ENCODE measurements around the gene SCNN1B. TPM values are rescaled to one million over a fixed set of nuclear protein-coding genes. Genes with fewer than 3 reads are reported as not detected.

Gene SCNN1B
- total RNA-seq, 1 experiment from 2014 or later = not detected

GRCh38 chr16:23410176-23410575 is 108.1 kb downstream of the SCNN1B start:
- no peak overlapping the region for H3K4me3 ChIP-seq (ENCODE audit: low read depth, low read length)
- Mint-ChIP-seq H3K4me3 (ENCODE audit: unreplicated experiment) (no peak overlapping the region), H3K9me3 (ENCODE audit: unreplicated experiment) (no peaks in the 10 kb centered on the region), H3K4me1 (ENCODE audit: low read depth, unreplicated experiment) (no peaks in the 10 kb centered on the region), H3K27me3 (ENCODE audit: insufficient read depth, unreplicated experiment) (no peaks in the 10 kb centered on the region), H3K36me3 (ENCODE audit: insufficient read depth, unreplicated experiment) (no peaks in the 10 kb centered on the region), H3K27ac (ENCODE audit: unreplicated experiment) (no peak overlapping the region)
- intact Hi-C loops (cut with micrococcal nuclease; ENCODE audit: unreplicated experiment) = no loop called here
- TF ChIP-seq CTCF (IDR thresholded peaks at IDR 0.05; ENCODE audit: insufficient read depth in 1 of 2, low read depth in 1 of 2, low read length in 1 of 2, severe bottlenecking in 1 of 2, unreplicated experiment in 1 of 2) = no peak
- ChIA-PET POLR2A (no interaction called here), CTCF (interaction anchor here (0.5 kb wide), 1 partner anchor 36 kb away, joined by 8 read pairs; no protein-coding TSS in a partner anchor)
- BruUV-seq (replicated peaks) = no TSS peak
- H3K36me3 ChIP-seq (ENCODE audit: control insufficient read depth, insufficient read depth, low read length) = no peaks in the 10 kb centered on the region
- H3K9me3 ChIP-seq = no peaks in the 10 kb centered on the region
- no peaks in the 10 kb centered on the region for H3K4me1 ChIP-seq
- no peak for DNase-seq
- H3K27me3 ChIP-seq (replicated peaks; ENCODE audit: control insufficient read depth, insufficient read depth, low read length) = no peaks in the 10 kb centered on the region

- no peak for TF ChIP-seq CTCF (IDR thresholded peaks at IDR 0.05; ENCODE audit: insufficient read depth in 1 of 2, low read depth in 1 of 2, low read length in 1 of 2, severe bottlenecking in 1 of 2, unreplicated experiment in 1 of 2)
- intact Hi-C loops (cut with micrococcal nuclease; ENCODE audit: unreplicated experiment) = no loop called here
- no peak overlapping the region for H3K27ac Mint-ChIP-seq (ENCODE audit: unreplicated experiment)
- no peaks in the 10 kb centered on the region for H3K27me3 Mint-ChIP-seq (ENCODE audit: insufficient read depth, unreplicated experiment)
- BruUV-seq (replicated peaks) = no TSS peak
- DNase-seq = no peak
- no peak overlapping the region for H3K4me3 ChIP-seq (ENCODE audit: low read depth, low read length)
- POLR2A ChIA-PET = no interaction called here
- no peaks in the 10 kb centered on the region for H3K9me3 Mint-ChIP-seq (ENCODE audit: unreplicated experiment)
- peaks cover 2% of the 10 kb centered on the region; the same call in 1 of the 2 replicates for H3K36me3 ChIP-seq (ENCODE audit: control insufficient read depth, insufficient read depth, low read length)
- H3K4me3 Mint-ChIP-seq (ENCODE audit: unreplicated experiment) = no peak overlapping the region
- H3K4me1 ChIP-seq = no peaks in the 10 kb centered on the region
- CTCF ChIA-PET = no interaction called here
- no peaks in the 10 kb centered on the region for H3K4me1 Mint-ChIP-seq (ENCODE audit: low read depth, unreplicated experiment)
- no peaks in the 10 kb centered on the region for H3K27me3 ChIP-seq (replicated peaks; ENCODE audit: control insufficient read depth, insufficient read depth, low read length)
- no peaks in the 10 kb centered on the region for H3K9me3 ChIP-seq
- no peaks in the 10 kb centered on the region for H3K36me3 Mint-ChIP-seq (ENCODE audit: insufficient read depth, unreplicated experiment)
Observed at GRCh38 chr16:23414731-23415130, 112.6 kb downstream of the SCNN1B start.

- ChIA-PET POLR2A (no interaction called here), CTCF (no interaction called here)
- no peak overlapping the region for H3K4me3 ChIP-seq (ENCODE audit: low read depth, low read length)
- BruUV-seq (replicated peaks) = no TSS peak
- no peaks in the 10 kb centered on the region for H3K4me1 ChIP-seq
- intact Hi-C loops (cut with micrococcal nuclease; ENCODE audit: unreplicated experiment) = no loop called here
- H3K36me3 ChIP-seq (ENCODE audit: control insufficient read depth, insufficient read depth, low read length) = peaks cover 2% of the 10 kb centered on the region; the same call in 1 of the 2 replicates
- H3K36me3 Mint-ChIP-seq (ENCODE audit: insufficient read depth, unreplicated experiment) = no peaks in the 10 kb centered on the region
- no peaks in the 10 kb centered on the region for H3K9me3 ChIP-seq
- no peak overlapping the region for H3K27ac Mint-ChIP-seq (ENCODE audit: unreplicated experiment)
- no peak for TF ChIP-seq CTCF (IDR thresholded peaks at IDR 0.05; ENCODE audit: insufficient read depth in 1 of 2, low read depth in 1 of 2, low read length in 1 of 2, severe bottlenecking in 1 of 2, unreplicated experiment in 1 of 2)
- no peaks in the 10 kb centered on the region for H3K4me1 Mint-ChIP-seq (ENCODE audit: low read depth, unreplicated experiment)
- no peak overlapping the region for H3K4me3 Mint-ChIP-seq (ENCODE audit: unreplicated experiment)
- DNase-seq = no peak
- H3K27me3 ChIP-seq (replicated peaks; ENCODE audit: control insufficient read depth, insufficient read depth, low read length) = no peaks in the 10 kb centered on the region
- no peaks in the 10 kb centered on the region for H3K27me3 Mint-ChIP-seq (ENCODE audit: insufficient read depth, unreplicated experiment)
- H3K9me3 Mint-ChIP-seq (ENCODE audit: unreplicated experiment) = no peaks in the 10 kb centered on the region
Observed at GRCh38 chr16:23416816-23417215, 114.7 kb downstream of the SCNN1B start.
